GM21423 (cell line): ENCODE data around the gene DUXB.
A peak's percentile ranks its signal among the peaks of the same experiment; 100 is the strongest.

Experiments
- ATAC-seq: cut with Tn5 transposase; IDR thresholded peaks from one replicate; pipeline ENCODE4 v1.9.1; 2021; ENCODE audit warnings: mild to moderate bottlenecking, moderate library complexity; ENCODE audit not compliant: unreplicated experiment

DUXB gene

GRCh38 chr16:75660726-75661302 is 40.4 kb downstream of the DUXB start:
- no peak for ATAC-seq

- ATAC-seq, result no peak
These were observed 40.9 kb downstream of the DUXB start for GRCh38 chr16:75660321-75660720.

- no peak for ATAC-seq
These were observed 43.1 kb downstream of the DUXB start for GRCh38 chr16:75658175-75658574.

GRCh38 chr16:75653922-75654321 is 47.3 kb downstream of the DUXB start:
- ATAC-seq, result no peak

- peak; percentile 35 for ATAC-seq
These were observed 52.8 kb downstream of the DUXB start for GRCh38 chr16:75648265-75649076.

- peak; percentile 82 for ATAC-seq
These were observed 53.6 kb downstream of the DUXB start, which contains the start of the genes KARS1 and TERF2IP for GRCh38 chr16:75647492-75648264. Gene KARS1 (minus strand): TSS chr16:75647665. CDS start chr16:75647639, 26 bp downstream. Gene TERF2IP (plus strand): TSS chr16:75647773. CDS start chr16:75647883, 110 bp downstream.

- peak; percentile 17 for ATAC-seq
These were observed 54.2 kb downstream of the DUXB start for GRCh38 chr16:75647112-75647491.

GRCh38 chr16:75644240-75645012 is 56.8 kb downstream of the DUXB start:
- no peak for ATAC-seq
